NCI-H2171 (cell line): ENCODE data around the gene SUSD5.
"Not testable (repeated sequence)": the region's sequence is repeated elsewhere in the genome, so short reads cannot be mapped to it uniquely, and the experiment has no call there.

Experiments
- DNase-seq: peaks from one replicate; lab custom pipeline; 2025; lab: John Stamatoyannopoulos, UW

SUSD5 gene

GRCh38 chr3:33194303-33194702 is 24.3 kb downstream of the SUSD5 start:
- DNase-seq = no peak

GRCh38 chr3:33187368-33187634 is 31.3 kb downstream of the SUSD5 start:
- no peak for DNase-seq

- DNase-seq = no peak
Measured at GRCh38 chr3:33186524-33187367, 31.9 kb downstream of the SUSD5 start.

GRCh38 chr3:33184863-33185262 is 33.7 kb downstream of the SUSD5 start:
- DNase-seq = no peak

GRCh38 chr3:33181641-33182040 is 37.0 kb downstream of the SUSD5 start:
- not testable (repeated sequence) for DNase-seq

- no peak for DNase-seq
Measured at GRCh38 chr3:33181229-33181628, 37.4 kb downstream of the SUSD5 start.

- no peak for DNase-seq
Measured at GRCh38 chr3:33179132-33179531, 39.5 kb downstream of the SUSD5 start.

GRCh38 chr3:33174711-33175414 is 43.7 kb downstream of the SUSD5 start:
- DNase-seq = no peak

- no peak for DNase-seq
Measured at GRCh38 chr3:33174095-33174494, 44.5 kb downstream of the SUSD5 start.

- DNase-seq = no peak
Measured at GRCh38 chr3:33173672-33174071, 44.9 kb downstream of the SUSD5 start.

- no peak for DNase-seq
Measured at GRCh38 chr3:33173103-33173502, 45.5 kb downstream of the SUSD5 start.

- DNase-seq = no peak
Measured at GRCh38 chr3:33171580-33171979, 47.0 kb downstream of the SUSD5 start.

- no peak for DNase-seq
Measured at GRCh38 chr3:33170531-33170930, 48.1 kb downstream of the SUSD5 start.

GRCh38 chr3:33167716-33168336 is 50.8 kb downstream of the SUSD5 start:
- no peak for DNase-seq

GRCh38 chr3:33167284-33167683 is 51.3 kb downstream of the SUSD5 start:
- DNase-seq = no peak

- DNase-seq = no peak
Measured at GRCh38 chr3:33166095-33166494, 52.5 kb downstream of the SUSD5 start.

GRCh38 chr3:33165372-33165771 is 53.2 kb downstream of the SUSD5 start:
- DNase-seq = no peak

GRCh38 chr3:33162621-33163020 is 56.0 kb downstream of the SUSD5 start:
- DNase-seq = not testable (repeated sequence)

- no peak for DNase-seq
Measured at GRCh38 chr3:33159981-33160380, 58.6 kb downstream of the SUSD5 start.

- no peak for DNase-seq
Measured at GRCh38 chr3:33159234-33159633, 59.4 kb downstream of the SUSD5 start.

- DNase-seq = no peak
Measured at GRCh38 chr3:33155301-33155700, 63.3 kb downstream of the SUSD5 start.

GRCh38 chr3:33153782-33154181 is 64.8 kb downstream of the SUSD5 start:
- DNase-seq = no peak
